C4-2B (cell line): ENCODE measurements around the gene SNRPN.
"Not testable (repeated sequence)": the region's sequence is repeated elsewhere in the genome, so short reads cannot be mapped to it uniquely, and the experiment has no call there.

Source experiments
- H3K27ac ChIP-seq: fragments of 450-650 bp; 2 replicates; pipeline ENCODE4 v1.5.1; 2017
- CTCF ChIP-seq: fragments of 450-650 bp; conservative IDR thresholded peaks from 2 replicates; pipeline ENCODE4 v1.5.1; 2017; ENCODE audit warnings: mild to moderate bottlenecking
- ZFX ChIP-seq: fragments of 450-650 bp; IDR thresholded peaks from 2 replicates; pipeline ENCODE4 v1.6.1; 2017

The SNRPN gene

GRCh38 chr15:24954783-24955530 lies at the start of gene SNRPN, which contains the start of gene SNURF:
SNRPN (plus strand) TSS chr15:24954987; CDS start chr15:24974454, 19,467 bp downstream.
SNURF (plus strand) TSS chr15:24954987; CDS start chr15:24955049, 62 bp downstream.
- H3K27ac ChIP-seq: peak within 1 kb of the TSS; percentile 78
- TF ChIP-seq CTCF: no peak
- TF ChIP-seq ZFX: no peak

- no peak overlapping the region for H3K27ac ChIP-seq
- TF ChIP-seq CTCF (no peak), ZFX (no peak)
Observed at GRCh38 chr15:24916305-24917009, 38.3 kb upstream of the SNRPN start.

DNA sequence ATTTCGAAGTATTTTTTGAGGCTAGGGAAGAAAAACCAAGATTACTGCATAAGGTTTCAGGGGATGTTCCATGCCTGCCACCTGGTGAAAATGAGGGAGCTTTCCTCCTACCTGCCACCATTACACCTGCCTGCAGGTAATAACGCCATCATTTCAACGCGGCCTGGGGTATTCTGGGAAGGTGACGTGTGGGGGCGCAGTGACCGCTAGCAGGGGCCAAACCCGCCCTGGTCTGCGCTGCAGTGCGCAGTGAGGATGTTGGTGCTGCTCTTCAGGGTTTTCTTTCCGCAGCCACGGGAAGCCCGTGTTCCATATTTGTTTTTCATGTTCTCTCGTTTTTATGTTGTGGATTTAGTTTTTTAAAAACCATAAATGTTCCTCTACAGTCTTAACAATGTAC lies 37.4 kb upstream of the SNRPN start:
- no peak overlapping the region for H3K27ac ChIP-seq
- TF ChIP-seq CTCF: no peak
- TF ChIP-seq ZFX: no peak

DNA sequence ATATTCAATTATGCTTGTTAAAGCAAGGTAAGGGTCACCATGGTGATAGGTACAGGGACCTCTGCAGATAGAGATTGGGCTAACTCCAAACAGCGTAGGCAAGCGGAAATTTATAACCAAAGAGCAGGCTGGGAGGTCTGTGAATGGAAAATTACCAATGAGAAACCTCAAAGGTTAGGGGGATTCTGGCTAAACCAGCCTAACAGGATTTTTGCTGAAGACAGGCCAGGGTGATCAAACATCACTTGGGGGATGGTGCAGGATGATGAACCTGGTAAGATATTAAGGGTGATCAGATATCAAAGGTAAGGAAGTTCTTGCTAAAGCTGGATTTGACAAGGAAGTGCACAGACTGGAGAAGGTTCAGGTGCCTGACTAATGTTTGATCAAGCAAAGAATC lies 35.3 kb upstream of the SNRPN start:
- peak overlapping the region; percentile 80 for H3K27ac ChIP-seq
- TF ChIP-seq ZFX (no peak), CTCF (no peak)

GRCh38 chr15:24922781-24923180 lies 32.0 kb upstream of the SNRPN start:
- not testable (repeated sequence) for H3K27ac ChIP-seq

DNA sequence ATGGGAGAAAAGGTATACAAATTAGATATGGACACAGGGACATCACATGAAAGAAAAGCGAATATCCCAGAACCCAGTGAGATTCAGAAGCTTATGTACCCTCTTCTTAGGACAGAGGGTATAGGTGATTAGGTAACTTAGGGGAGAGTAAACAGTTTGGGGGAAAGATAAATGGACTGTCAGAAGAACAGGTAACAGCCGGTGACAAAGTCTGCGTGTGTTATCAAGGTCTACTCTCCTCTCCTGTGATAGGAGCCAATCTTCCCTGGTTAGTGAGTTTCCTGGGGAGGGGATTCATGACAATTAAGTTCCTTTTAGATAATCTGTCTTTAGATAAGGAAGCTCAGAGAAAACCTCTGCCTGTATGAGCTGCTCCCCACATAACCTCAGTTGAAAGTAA lies 30.6 kb upstream of the SNRPN start:
- TF ChIP-seq ZFX: no peak
- no peak for TF ChIP-seq CTCF
- H3K27ac ChIP-seq: no peak overlapping the region

DNA sequence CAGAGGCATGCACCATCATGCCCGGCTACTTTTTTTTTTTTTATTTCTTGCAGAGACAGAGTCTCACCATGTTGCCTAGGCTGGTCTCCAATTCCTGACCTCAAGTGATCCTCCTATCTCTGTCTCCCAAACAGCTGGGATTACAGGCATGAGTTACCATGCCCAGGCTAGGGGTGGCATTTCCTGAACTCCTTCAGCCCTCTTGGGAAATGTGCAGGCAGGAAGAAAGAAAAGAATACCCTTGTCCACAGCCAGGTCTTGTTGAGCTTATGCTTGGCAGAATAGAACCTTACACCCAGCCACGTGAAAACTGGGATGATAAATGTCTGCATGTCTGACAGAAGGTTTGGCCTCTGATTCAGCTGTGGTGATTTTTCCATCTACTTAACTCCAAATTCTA lies 30.2 kb upstream of the SNRPN start:
- no peak overlapping the region for H3K27ac ChIP-seq
- TF ChIP-seq ZFX (no peak), CTCF (no peak)

GRCh38 chr15:24931874-24932732 lies 22.7 kb upstream of the SNRPN start:
- H3K27ac ChIP-seq: not testable (repeated sequence)
